ENCODE measurements around the gene MYO6.
"Not testable (repeated sequence)": the region's sequence is repeated elsewhere in the genome, so short reads cannot be mapped to it uniquely, and the experiment has no call there.

The MYO6 gene

DNA sequence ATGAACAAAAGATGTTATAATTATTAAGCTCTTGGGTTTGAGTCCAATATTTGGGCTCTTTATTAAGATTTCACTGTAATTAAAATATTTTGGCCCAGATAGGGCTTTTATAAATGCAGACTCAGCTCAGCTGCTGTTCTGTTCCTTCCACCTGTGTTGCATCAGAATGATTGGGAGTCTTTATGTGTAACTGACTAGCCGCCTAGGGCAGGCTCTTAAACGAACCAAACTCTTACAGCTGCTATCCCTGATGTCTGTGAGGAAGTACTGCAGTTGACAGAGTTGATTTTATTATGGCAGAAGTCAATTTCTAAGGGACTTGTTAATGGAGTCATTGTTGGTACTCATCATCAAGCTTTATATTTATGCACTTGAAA lies 144.7 kb downstream of the MYO6 start:
- DNase-seq = no peak

DNA sequence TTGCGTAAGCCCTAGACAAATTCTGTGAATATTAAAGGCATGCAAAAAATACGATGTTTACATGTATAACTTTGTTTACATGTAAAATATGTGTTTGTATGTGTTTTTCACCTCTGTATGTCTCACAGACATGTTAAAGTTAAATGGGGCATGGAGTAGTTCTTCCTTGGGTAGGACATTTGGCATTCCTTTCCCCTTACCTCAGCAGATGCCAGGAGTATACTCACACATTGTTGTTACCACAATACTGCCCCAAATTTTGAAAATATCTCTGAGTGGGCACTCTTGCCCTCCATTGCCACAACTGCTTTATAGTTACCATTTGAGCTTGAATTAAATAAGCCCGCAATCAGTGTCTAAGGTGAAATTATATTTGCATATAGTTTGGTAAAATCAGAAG lies 147.5 kb downstream of the MYO6 start:
- no peak for DNase-seq

DNA sequence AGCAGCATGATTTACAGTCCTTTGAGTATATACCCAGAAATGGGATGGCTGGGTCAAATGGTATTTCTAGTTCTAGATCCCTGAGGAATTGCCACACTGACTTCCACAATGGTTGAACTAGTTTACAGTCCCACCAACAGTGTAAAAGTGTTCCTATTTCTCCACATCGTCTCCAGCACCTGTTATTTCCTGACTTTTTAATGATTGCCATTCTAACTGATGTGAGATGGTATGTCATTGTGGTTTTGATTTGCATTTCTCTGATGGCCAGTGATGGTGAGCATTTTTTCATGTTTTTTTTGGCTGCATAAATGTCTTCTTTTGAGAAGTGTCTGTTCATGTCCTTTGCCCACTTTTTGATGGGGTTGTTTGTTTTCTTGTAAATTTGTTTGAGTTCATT lies 151.2 kb downstream of the MYO6 start:
- DNase-seq = not testable (repeated sequence)

DNA sequence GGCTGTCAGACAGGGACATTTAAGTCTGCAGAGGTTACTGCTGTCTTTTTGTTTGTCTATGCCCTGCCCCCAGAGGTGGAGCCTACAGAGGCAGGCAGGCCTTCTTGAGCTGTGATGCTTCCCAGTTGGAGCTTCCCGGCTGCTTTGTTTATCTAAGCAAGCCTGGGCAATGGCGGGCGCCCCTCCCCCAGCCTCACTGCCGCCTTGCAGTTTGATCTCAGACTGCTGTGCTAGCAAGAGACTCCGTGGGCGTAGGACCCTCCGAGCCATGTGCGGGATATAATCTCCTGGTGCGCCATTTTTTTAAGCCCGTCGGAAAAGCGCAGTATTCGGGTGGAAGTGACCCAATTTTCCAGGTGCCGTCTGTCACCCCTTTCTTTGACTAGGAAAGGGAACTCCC lies 156.1 kb downstream of the MYO6 start:
- not testable (repeated sequence) for DNase-seq

DNA sequence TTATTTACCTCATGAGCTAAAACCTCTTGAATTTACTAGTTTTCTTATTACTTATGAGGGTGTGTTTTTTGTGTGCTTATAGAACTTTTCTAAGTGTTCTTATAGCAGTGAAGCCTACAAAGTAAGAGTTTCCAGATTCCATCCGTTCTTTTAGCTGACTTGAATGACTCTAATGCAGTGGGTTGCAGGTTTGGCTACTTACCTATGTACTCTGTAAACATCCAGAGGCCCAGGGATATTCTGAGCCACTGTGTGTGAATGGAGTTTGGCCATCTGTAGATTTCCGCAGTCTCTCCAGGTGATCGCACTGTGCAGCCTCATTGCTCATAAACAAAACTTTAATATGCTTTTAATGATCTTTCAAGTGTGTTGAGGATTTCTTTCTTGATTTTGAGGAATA lies 157.8 kb downstream of the MYO6 start:
- no peak for DNase-seq

DNA sequence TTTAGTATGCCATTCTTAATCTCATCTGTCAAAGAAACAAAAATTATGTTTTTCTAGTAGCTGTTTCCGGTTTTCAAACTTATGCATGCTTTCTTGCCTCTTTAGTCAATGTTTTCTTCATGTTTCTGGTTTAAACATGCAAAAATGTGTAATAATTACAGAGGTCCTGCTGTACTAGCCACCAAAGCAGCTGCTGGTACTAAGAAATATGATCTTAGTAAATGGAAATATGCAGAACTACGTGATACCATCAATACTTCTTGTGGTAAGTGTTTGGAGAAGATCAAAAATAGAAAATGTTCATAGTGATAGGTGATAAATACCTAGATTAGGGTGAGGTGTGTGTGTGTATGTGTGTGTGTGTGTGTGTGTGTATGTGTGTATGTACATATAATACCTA lies 158.4 kb downstream of the MYO6 start:
- no peak for DNase-seq

DNA sequence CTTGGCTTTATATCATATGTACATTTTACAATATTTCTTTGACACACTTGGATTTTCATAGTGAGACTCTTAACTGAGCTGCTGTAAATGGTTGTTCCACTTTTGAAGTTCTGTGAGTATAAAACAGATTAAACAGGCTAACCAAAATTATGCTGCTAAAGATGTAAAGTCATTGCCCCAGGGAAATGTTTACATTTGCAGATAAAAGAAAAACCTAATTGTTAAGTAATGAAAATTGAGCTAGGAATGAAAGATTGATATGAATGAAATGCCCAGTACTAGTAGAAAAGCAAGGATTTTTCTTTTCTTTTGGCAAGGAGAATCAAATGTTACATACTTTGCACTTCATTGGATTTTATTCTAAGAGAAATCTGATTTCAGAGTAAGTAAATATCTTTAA lies 164.0 kb downstream of the MYO6 start:
- no peak for DNase-seq

DNA sequence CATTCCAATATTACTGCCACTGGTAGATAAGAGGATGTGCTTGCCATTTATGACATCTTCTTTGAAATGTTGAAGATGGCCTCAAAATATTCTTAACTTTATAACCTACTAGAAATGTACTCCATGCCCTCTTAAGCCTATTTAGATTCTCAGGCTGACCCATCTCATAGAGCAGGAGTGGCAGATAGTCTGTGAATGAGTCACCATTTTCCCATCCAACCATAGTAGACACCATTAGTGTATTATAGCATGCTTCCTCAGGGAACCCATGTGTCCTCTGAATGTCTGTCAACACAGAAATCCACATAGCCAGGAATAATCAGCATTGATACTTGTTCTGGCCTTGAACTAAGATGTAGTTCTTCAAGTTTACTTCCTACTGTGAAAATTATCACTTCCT lies 173.2 kb downstream of the MYO6 start:
- DNase-seq = no peak

DNA sequence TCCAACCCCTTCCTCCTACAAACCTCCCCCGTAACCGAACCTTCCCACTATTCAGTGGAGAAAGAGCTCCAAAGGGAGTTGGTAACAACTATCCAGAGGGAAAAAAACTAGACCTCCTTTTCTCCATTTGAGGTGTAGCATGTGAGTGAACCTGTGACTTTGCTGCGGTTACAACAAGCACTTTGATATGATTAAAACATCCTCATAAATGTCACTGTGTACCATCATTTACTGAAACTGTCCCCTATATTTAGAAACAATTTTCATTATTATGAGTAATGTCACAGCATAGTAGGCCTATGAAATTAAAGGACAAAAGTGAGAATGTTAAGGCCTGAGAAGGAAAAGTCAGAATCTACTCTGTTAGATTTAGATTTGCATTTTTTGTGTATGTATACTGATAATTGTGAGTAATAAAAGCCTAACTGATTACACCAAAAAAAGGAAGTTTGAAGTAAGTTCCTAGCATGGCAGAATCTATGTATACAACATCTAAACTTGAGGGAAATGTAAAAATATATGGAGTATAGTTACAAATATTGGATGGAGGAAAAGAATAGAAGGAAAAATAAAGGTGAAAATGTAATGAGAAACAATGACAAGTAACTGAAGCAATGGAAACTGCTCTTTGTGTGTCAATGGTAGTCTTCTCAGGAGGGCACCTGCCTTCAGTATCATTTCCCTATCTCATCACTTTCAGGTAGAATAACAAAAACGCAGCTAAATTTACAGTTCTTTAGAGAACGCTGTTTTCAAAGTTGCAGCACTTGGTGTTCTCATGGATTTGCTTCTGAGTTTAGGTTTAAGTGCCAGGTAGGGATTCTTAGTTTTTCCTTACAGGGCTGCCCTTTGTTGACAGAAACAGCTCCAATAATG lies 177.5 kb downstream of the MYO6 start:
- no peak for DNase-seq

DNA sequence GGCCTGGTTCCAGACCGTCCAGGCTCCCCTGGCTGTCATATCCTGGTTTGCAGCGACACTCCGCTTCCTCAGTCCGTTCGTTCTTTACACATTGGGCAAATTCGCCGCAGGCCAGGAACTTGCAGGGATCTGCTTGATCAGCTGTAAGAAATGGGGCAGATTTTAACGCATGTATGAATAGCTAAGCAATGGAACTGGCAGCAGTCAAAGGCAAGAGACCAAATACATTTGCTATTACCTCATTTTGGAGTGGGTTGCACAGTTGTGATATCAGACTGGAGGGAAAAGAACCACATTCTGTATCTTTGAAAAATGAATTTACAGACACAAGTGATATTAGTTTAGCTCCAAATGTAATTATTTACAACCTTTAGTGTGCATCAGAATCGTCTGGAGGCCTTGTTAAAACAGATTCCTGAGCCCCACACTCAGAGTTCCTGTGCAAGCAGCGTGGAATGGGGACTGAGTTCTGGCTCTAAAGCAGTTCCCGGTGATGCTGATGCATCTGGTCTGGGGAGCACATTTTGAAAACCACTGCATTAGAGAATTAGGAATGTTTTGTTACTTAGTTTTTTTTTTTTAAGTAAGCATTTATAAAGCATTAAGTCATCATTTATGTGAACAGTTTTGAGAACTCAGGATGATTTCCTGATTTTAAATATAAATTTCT lies 182.1 kb downstream of the MYO6 start:
- DNase-seq = no peak

DNA sequence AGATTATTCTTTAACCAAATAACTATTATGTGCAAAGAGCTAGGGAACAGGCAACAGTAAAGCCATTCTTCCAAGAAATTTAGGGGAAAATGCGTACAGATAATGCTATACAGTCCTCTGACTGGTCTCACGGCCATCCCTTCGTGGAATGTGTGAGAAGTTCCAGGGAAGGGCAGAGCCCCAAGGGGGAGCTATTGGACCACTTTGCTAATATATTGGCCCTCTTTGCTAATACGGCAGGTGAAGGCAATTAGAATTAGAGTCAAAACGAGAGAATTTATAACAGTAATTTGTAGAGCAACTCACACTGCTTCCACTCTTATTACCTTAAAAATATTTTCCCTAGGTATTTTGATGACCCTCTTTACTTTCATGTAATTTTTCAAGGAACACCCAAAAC lies 183.0 kb downstream of the MYO6 start:
- peak; percentile 38 to 50 for DNase-seq

DNA sequence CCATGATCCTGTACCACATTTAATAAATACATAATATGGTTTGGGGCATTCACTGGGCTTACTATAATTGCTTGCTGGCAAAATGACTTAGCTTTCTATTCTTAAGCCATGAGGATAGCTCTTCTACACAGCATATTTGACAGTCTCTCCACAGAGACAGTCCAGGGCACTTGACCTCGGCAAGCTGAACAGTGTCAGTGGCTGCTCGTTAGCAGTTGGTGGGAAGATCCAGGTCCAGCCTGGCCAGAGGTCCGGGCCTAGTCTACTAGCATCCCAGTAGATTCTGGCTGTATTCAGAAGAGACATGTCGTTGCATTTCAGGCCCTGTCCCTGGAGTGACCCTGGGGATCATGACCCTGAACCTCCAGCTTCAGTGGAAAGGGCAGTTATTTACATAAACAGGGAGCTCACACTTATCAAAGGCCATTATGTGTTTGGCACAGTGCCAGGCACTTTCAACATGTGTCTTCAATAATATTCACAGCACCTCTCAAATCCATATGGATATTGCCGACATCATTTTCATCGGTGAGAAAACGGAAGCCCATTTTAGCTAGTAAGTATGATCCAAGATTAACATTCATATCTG lies 184.4 kb downstream of the MYO6 start:
- no peak for DNase-seq

DNA sequence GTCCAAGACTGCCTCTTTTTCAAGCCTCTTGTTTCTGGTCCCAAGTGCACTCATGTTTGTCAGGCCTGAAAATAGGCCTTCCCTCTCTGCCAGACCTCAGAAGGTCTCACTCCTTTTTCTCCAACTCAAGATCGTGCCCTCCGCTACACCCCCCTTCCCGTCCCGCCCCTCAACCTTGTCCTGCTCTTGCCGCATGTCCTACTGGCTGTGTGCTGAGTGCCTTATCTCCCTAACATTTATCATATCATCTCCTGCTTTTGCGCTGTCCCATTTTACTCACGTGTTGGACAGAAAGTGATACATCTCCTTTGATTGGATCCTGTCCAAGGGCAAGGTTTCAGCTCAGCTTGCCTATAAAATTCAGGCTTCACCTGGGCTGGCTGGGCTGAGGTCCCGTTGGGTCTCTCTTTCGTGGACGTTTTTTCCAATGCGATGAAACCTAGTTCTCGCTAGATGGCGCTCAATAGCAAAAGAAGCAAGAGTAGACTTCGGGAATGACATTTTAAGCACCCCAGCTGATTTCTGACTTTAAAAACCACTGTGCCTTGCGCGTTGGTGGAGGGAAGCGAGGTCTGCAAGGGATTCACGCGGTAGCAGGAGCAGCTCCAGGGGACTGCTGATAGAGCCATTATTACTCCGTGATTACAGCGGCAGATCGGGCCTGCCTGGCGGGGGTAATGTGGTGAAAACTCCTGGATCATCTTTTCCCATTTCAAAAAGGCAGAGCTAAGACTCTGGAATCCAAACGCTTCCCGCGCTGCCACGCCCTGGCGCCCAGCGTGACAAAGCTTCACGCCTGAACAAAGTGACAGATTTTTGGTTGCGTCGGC lies 185.8 kb downstream of the MYO6 start:
- DNase-seq = peak; percentile 65 to 69

DNA sequence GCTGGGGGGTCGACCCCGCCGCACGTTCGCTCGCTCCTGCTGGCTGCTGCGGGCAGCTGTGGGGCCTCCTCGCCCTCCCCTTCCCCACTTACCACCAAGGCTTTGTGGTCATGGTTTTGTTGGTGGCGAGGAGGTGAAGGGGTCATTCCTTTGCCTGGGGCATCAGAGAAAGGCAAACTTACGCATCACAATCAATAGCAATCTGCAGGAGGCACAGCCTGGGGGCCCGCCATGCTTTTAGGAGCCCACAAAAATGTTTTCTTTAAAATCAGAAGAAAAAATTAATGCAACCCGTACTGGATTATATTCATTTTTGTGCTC lies 186.4 kb downstream of the MYO6 start:
- DNase-seq = no peak

DNA sequence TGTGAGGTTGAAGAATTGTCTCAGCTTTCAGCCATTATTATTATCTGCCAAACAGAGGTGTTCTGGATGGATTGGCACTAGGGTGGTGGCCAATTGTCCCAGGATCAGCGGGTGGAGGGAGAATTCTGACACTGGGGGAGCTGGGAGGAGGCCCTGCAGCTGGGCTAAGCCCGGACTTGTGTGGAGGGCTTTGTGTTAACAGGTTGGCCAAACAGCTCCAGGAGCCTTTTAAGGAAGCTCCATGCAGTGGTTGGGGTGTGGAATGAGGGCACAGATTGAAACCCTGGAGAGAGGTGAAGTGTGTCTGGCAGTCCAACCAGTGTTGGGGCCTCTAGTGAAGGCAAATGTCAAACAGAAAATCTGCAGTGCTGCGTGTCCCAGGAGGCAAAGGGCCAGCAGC lies 187.6 kb downstream of the MYO6 start:
- no peak for DNase-seq

DNA sequence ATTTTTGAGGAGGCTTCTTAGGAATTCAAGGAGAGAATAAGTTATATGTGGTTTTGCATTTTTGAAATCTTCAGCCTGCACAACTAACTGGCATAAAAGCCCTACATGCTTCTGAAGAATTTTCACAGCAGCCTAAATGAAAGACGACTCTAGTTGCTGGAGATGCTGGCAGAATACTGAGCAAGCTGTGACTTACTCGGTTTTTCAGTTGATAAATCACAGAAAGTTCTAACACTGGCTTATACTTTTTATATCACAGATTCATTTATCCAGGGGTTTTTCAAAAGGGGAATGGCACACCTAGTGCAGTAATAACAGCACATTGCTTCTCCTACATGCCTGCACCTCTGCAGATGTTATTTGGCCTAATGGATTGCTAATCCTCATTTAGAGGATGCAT lies 188.8 kb downstream of the MYO6 start:
- DNase-seq = no peak

DNA sequence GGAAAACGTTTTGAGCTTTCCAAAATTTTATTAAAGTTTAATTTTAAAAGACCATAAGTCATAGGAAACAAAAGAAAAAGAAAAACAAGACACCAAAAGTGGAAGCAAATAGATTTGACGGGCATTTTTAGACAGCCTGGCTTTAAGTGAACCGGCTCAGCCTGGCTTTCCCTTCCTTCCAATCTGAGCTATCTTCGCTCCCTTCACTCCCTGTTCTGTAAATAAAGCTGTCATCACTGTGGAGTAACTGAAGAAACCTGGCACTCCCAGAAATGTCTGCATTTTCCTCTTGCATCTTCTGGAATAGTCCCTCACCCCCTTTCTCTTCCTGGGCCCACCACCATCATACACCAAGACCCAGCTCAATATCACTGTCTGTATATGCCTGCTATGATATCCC lies 191.5 kb downstream of the MYO6 start:
- DNase-seq = no peak

DNA sequence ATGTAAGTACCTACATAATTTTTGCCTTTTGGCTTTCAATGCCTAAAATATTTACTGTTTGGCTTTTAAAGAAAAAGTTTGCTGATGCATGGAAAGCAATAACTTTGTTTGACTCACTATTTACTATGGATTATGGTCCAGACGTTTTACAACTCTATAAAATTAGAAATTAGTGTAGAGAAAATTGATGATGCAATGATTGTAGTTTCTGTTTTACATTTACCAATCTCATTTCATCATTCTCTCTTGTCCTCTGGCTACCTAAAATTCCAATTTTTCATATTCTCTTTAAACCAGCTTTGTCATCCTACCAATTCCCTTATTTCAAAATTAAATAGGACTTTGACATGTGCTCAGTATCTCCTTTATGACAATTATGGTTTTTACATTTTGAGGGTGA lies 192.5 kb downstream of the MYO6 start:
- no peak for DNase-seq

DNA sequence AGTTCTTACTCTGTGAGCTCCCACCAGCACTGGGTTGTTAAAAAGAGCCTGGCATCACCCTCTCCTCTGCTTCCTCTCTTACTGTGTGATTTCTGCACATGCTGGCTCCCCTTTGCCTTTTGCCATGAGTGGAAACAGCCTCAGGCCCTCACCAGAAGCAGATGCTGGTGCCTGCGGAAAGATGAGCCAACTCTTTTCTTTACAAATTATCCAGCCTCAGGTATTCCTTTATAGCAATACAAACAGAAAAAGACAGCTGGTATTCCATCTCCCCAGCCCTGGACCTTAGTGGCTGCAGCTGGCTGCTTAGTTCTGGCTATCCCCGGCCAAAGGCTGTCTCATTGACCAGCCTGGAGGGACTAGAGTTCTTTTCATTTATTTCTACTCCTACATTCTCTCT lies 194.3 kb downstream of the MYO6 start:
- DNase-seq = peak; percentile 7 to 17

DNA sequence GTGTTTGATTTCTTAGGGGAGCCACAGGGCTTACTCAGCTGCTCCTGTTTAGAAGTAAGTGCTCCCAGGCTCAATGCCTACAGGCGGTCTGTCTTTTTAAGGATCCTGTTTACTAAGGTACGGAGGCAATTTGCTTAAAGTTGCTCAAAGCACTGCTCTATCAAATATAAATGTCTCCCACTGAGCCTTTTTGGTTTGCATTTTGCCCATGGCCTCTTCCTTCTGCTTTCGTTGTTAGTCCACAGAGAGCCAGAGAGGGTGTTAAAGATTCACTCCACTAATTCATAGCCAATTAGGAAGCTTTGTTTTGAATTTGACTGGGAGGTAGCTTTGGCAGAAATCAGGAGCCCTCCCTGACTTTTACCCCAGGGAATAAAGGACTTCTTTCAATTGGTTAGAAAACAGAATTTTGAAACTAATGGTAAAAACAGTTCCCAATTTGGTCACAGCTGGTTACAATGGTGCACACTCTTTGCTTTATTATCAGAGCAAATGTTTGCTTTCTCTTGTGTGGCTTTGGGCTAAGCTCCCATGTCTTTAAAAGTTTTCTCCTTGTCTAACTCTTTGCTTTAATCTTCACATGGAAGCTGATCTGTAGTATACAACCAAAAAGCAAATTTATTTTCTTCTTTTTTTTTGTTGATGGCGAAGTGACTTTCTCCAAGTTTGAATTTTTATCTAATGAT lies 197.2 kb downstream of the MYO6 start:
- peak; percentile 5 to 24 for DNase-seq

DNA sequence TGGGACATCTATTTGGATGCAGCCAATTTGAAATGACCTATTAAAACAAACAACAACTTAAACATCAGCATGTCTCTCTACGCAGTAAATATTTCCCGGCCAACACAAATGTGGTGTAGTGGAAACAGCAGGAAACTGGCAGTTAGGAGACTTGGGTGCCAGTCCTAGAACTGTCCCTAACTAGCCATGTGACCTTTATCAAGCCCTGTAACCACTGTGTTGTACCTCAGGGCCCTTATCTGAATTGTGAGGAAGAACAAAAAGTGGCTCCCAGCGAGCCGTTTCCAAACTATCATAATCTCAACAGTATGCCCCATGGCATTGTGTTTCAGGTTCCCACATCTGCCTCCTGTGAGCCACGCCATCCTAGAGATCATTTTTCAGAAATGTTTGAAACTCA lies 198.9 kb downstream of the MYO6 start:
- DNase-seq = no peak

DNA sequence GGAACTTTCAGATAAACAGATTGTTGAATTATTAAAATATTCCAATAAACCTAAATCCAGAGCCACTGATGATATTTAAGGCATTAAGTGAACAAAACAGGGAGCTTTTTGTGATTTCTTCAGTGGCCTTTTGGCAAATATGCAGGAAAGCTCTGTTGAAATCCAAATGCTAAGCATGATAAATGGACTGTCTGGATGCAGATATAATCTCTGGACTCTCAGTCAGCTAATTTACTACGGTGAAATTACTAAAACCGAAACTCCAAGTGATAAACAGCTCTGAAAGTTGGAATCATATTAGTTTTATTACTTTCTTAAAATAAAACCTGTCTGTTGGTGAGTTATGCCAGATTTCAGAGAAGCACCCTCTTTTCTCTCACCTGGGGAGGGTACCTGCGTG lies 203.1 kb downstream of the MYO6 start:
- DNase-seq = no peak

DNA sequence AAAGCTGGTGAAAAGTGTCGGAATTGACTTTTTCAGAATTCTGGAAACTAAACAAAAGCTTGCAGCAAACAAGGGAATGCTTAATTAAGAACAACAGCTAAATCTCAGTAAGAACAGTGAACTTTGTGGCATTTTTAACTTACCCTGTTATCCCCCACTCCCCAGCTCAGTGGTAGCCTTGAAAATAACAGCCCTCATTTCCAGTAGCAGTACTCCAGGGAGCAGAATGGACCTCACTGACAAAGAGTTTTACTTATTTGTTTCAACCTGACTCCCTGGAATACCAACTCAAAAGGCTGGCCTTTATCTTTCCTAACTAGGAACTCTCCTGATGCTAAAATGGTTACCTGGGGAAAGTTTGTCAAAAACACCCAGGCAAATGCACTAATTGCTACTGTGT lies 214.5 kb downstream of the MYO6 start:
- DNase-seq = no peak

Data from NCI-H2081 (cell line).